HEK293 (cell line): ENCODE results near the gene FAM89B.

ENCODE experiments used
- CTCF ChIA-PET: fragments of 350-600 bp; formaldehyde crosslinking; extraction: SDS; loops from one replicate; lab custom pipeline; 2021; ENCODE audit warnings: antibody characterized with exemption; lab: Yijun Ruan, JAX
- POLR2A ChIA-PET: fragments of 300-600 bp; formaldehyde crosslinking; extraction: SDS; loops from one replicate; lab custom pipeline; 2020; ENCODE audit warnings: antibody characterized with exemption, inconsistent platforms; lab: Yijun Ruan, JAX
- H3K27ac ChIP-seq: fragments of 200-500 bp; sonication (Bioruptor generic); 2 replicates; pipeline ENCODE4 v1.5.1; 2014; ENCODE audit warnings: low read depth, low read length, control low read depth, inconsistent platforms; ENCODE audit errors: extremely low read depth
- H3K36me3 ChIP-seq, 2 experiments: fragments of 200-500 bp in 1 of 2; sonication (Bioruptor generic) in 1 of 2; 1 replicate in 1 of 2; 2 replicates in 1 of 2; pipeline ENCODE4 v1.5.1; 2014 to 2017; ENCODE audit warnings: inconsistent platforms in 2 of 2, low read length in 2 of 2; ENCODE audit not compliant: control insufficient read depth in 2 of 2, insufficient read depth in 1 of 2
- H3K4me1 ChIP-seq: fragments of 200-500 bp; sonication (Bioruptor generic); 2 replicates; pipeline ENCODE4 v1.5.1; 2014; ENCODE audit warnings: mild to moderate bottlenecking, low read length, inconsistent platforms; ENCODE audit not compliant: control insufficient read depth, insufficient read depth
- H3K4me3 ChIP-seq: 2 replicates; pipeline ENCODE4 v1.5.1; 2011; ENCODE audit warnings: low read depth, mild to moderate bottlenecking, control low read depth, low read length, moderate library complexity
- H3K9me3 ChIP-seq: fragments of 200-500 bp; sonication (Bioruptor generic); 2 replicates; pipeline ENCODE4 v1.5.1; 2014; ENCODE audit warnings: low read depth, low read length, inconsistent platforms; ENCODE audit not compliant: control insufficient read depth, insufficient read depth
- BCL11A ChIP-seq: fragments of 450-650 bp; formaldehyde crosslinking; IDR thresholded peaks from 2 replicates; pipeline ENCODE4 v1.5.1; 2016; ENCODE audit warnings: low read depth, missing biosample characterization, missing genetic modification characterization
- BCL6B ChIP-seq: fragments of 450-650 bp; formaldehyde crosslinking; IDR thresholded peaks from 2 replicates; pipeline ENCODE4 v1.5.1; 2017; ENCODE audit warnings: missing biosample characterization, missing genetic modification characterization
- GLIS2 ChIP-seq: fragments of 450-650 bp; formaldehyde crosslinking; IDR thresholded peaks from 2 replicates; pipeline ENCODE4 v1.5.1; 2016; ENCODE audit warnings: missing biosample characterization, missing genetic modification characterization
- KLF1 ChIP-seq: fragments of 450-650 bp; formaldehyde crosslinking; IDR thresholded peaks from 2 replicates; pipeline ENCODE4 v1.5.1; 2016; ENCODE audit warnings: missing biosample characterization, missing genetic modification characterization
- KLF10 ChIP-seq: fragments of 450-650 bp; IDR thresholded peaks from 2 replicates; pipeline ENCODE4 v1.5.1; 2018; ENCODE audit warnings: missing biosample characterization, mild to moderate bottlenecking, missing genetic modification characterization
- KLF8 ChIP-seq: fragments of 450-650 bp; formaldehyde crosslinking; IDR thresholded peaks from 2 replicates; pipeline ENCODE4 v1.5.1; 2016; ENCODE audit warnings: missing biosample characterization, missing genetic modification characterization
- KLF9 ChIP-seq: fragments of 450-650 bp; formaldehyde crosslinking; IDR thresholded peaks from 2 replicates; pipeline ENCODE4 v1.5.1; 2016; ENCODE audit warnings: missing biosample characterization, missing genetic modification characterization, low read depth
- MEIS1 ChIP-seq: sonication (generic); formaldehyde crosslinking; IDR thresholded peaks from 2 replicates; pipeline ENCODE4 v1.8.1; 2022; ENCODE audit warnings: missing genetic modification reagents, mild to moderate bottlenecking, borderline replicate concordance
- MZF1 ChIP-seq: fragments of 450-650 bp; formaldehyde crosslinking; IDR thresholded peaks from 2 replicates; pipeline ENCODE4 v1.5.1; 2017; ENCODE audit warnings: missing biosample characterization, missing genetic modification characterization, borderline replicate concordance
- PRDM1 ChIP-seq: fragments of 450-650 bp; formaldehyde crosslinking; IDR thresholded peaks from 2 replicates; pipeline ENCODE4; 2016; ENCODE audit warnings: missing biosample characterization, missing genetic modification characterization
- PRDM4 ChIP-seq: fragments of 450-650 bp; formaldehyde crosslinking; IDR thresholded peaks from 2 replicates; pipeline ENCODE4 v1.5.1; 2017; ENCODE audit warnings: missing biosample characterization, missing genetic modification characterization
- SALL2 ChIP-seq: fragments of 450-650 bp; formaldehyde crosslinking; IDR thresholded peaks from 2 replicates; pipeline ENCODE4 v1.5.0; 2017; ENCODE audit warnings: missing biosample characterization, mild to moderate bottlenecking, missing genetic modification characterization, borderline replicate concordance
- SP3 ChIP-seq: fragments of 450-650 bp; formaldehyde crosslinking; IDR thresholded peaks from 2 replicates; pipeline ENCODE4 v1.5.1; 2016; ENCODE audit warnings: missing biosample characterization, missing genetic modification characterization
- YY1 ChIP-seq: fragments of 450-650 bp; formaldehyde crosslinking; IDR thresholded peaks from 2 replicates; pipeline ENCODE4 v1.5.1; 2018; ENCODE audit warnings: missing biosample characterization, missing genetic modification characterization
- ZBTB26 ChIP-seq: fragments of 450-650 bp; formaldehyde crosslinking; optimal IDR thresholded peaks from 2 replicates; pipeline ENCODE3; 2016; ENCODE audit warnings: missing biosample characterization, mild to moderate bottlenecking, missing genetic modification characterization
- ZBTB44 ChIP-seq: fragments of 450-650 bp; IDR thresholded peaks from 2 replicates; pipeline ENCODE4 v1.5.1; 2018; ENCODE audit warnings: missing biosample characterization, mild to moderate bottlenecking, missing genetic modification characterization
- ZFP41 ChIP-seq: fragments of 450-650 bp; formaldehyde crosslinking; IDR thresholded peaks from 2 replicates; pipeline ENCODE4 v1.5.1; 2016; ENCODE audit warnings: missing biosample characterization, missing genetic modification characterization, borderline replicate concordance
- ZNF138 ChIP-seq: fragments of 450-650 bp; formaldehyde crosslinking; IDR thresholded peaks from 2 replicates; pipeline ENCODE4 v1.5.1; 2016; ENCODE audit warnings: missing biosample characterization, missing genetic modification characterization, borderline replicate concordance
- ZNF155 ChIP-seq: fragments of 450-650 bp; formaldehyde crosslinking; IDR thresholded peaks from 2 replicates; pipeline ENCODE4 v1.5.1; 2016; ENCODE audit warnings: missing biosample characterization, missing genetic modification characterization
- ZNF211 ChIP-seq: fragments of 450-650 bp; formaldehyde crosslinking; IDR thresholded peaks from 2 replicates; pipeline ENCODE4 v1.5.1; 2016; ENCODE audit warnings: low read depth, missing biosample characterization, missing genetic modification characterization
- ZNF391 ChIP-seq: fragments of 450-650 bp; formaldehyde crosslinking; IDR thresholded peaks from 2 replicates; pipeline ENCODE4 v1.5.1; 2016; ENCODE audit warnings: low read depth, missing biosample characterization, missing genetic modification characterization, borderline replicate concordance
- ZNF426 ChIP-seq: fragments of 450-650 bp; formaldehyde crosslinking; IDR thresholded peaks from 2 replicates; pipeline ENCODE4 v1.5.1; 2017; ENCODE audit warnings: missing biosample characterization, missing genetic modification characterization, mild to moderate bottlenecking, inconsistent platforms, moderate library complexity
- ZNF48 ChIP-seq: fragments of 450-650 bp; formaldehyde crosslinking; IDR thresholded peaks from 2 replicates; pipeline ENCODE4 v1.5.1; 2016; ENCODE audit warnings: missing biosample characterization, missing genetic modification characterization
- ZNF600 ChIP-seq: fragments of 450-650 bp; formaldehyde crosslinking; IDR thresholded peaks from 2 replicates; pipeline ENCODE4 v1.5.1; 2016; ENCODE audit warnings: missing biosample characterization, missing genetic modification characterization
- ZNF660 ChIP-seq: fragments of 450-650 bp; IDR thresholded peaks from 2 replicates; pipeline ENCODE4 v1.5.1; 2018; ENCODE audit warnings: missing biosample characterization, mild to moderate bottlenecking, missing genetic modification characterization
- ZNF677 ChIP-seq: fragments of 450-650 bp; IDR thresholded peaks from 2 replicates; pipeline ENCODE4 v1.5.0; 2018; ENCODE audit warnings: missing biosample characterization, mild to moderate bottlenecking, missing genetic modification characterization, moderate library complexity
- ZNF776 ChIP-seq: fragments of 450-650 bp; formaldehyde crosslinking; IDR thresholded peaks from 2 replicates; pipeline ENCODE4 v1.5.0; 2017; ENCODE audit warnings: missing biosample characterization, missing genetic modification characterization, borderline replicate concordance
- ZNF837 ChIP-seq: fragments of 450-650 bp; formaldehyde crosslinking; IDR thresholded peaks from 2 replicates; pipeline ENCODE4 v1.5.1; 2016; ENCODE audit warnings: missing biosample characterization, missing genetic modification characterization
- TF ChIP-seq, protein P1 (sequence below): fragments of 450-650 bp; formaldehyde crosslinking; IDR thresholded peaks from 2 replicates; pipeline ENCODE4 v1.5.1; 2017; ENCODE audit warnings: missing biosample characterization, mild to moderate bottlenecking, missing genetic modification characterization, moderate library complexity
- TF ChIP-seq, protein P2 (sequence below): fragments of 450-650 bp; formaldehyde crosslinking; IDR thresholded peaks from 2 replicates; pipeline ENCODE4 v1.5.1; 2016; ENCODE audit warnings: missing biosample characterization, missing genetic modification characterization

Gene FAM89B

DNA sequence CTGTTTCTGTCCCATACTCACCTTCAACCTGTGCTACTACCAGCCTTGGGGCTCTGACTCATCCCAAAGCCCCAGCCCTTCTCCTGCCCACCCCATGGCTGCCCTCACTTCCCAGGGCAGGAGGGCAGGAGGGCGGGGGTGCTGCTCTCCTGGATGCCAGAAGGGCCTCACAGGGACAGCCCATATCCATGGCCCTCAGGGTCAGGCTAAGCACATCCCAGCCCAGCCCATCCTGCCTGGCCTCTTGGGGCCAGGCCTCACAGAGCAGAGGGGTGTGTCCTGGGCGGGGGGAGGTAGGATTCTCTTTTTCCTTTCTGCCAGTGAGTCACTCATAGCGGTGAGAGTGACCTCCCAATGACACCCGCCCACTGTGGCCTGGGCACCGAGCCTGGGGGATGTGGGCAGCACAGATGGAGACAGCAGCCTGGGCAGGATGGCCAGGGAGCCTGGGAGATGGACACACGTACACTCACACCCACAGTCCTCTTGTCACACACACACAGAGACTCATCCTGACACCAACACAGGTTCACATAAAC, 16.6 kb upstream of the FAM89B start:
- Histone ChIP-seq H3K9me3 (no peaks in the 10 kb centered on the region), H3K36me3 (peaks cover 0 to 28% of the 10 kb centered on the region in 2 experiments; a peak in 2 of 3 replicates), H3K27ac (no peak overlapping the region), H3K4me1 (peaks cover 19% of the 10 kb centered on the region), H3K4me3 (no peak overlapping the region)
- ChIA-PET CTCF (interaction anchor here (0.6 to 1.8 kb wide), 7 partner anchors 15 to 333 kb away, joined by 3 to 8 read pairs (median 4); partner anchors contain the start of genes FAM89B and FIBP), POLR2A (no interaction called here)
- TF ChIP-seq KLF9 (tag by site-specific recombination) (peak; percentile 61), ZNF155 (tag by site-specific recombination) (no peak), KLF10 (tag by site-specific recombination) (peak; percentile 77), GLIS2 (tag by site-specific recombination) (peak; percentile 37), SALL2 (tag by site-specific recombination) (no peak), ZBTB26 (tag by site-specific recombination) (no peak), ZNF837 (no peak), ZNF391 (tag by site-specific recombination) (no peak), ZNF660 (tag by site-specific recombination) (no peak), ZNF426 (tag by site-specific recombination) (no peak), PRDM4 (tag by site-specific recombination) (no peak), ZNF48 (no peak), ZNF677 (tag by site-specific recombination) (no peak), KLF1 (tag by site-specific recombination) (peak; percentile 93), SP3 (tag by site-specific recombination) (peak; percentile 70), PRDM1 (peak; percentile 38; the same call in 1 of the 2 replicates), MEIS1 (no peak), ZNF211 (tag by site-specific recombination) (no peak), KLF8 (no peak), ZNF776 (tag by site-specific recombination) (no peak), ZNF600 (tag by site-specific recombination) (no peak), ZNF138 (no peak), ZBTB44 (tag by site-specific recombination) (no peak), YY1 (tag by site-specific recombination) (no peak), BCL6B (tag by site-specific recombination) (no peak), BCL11A (tag by site-specific recombination) (no peak), ZFP41 (tag by site-specific recombination) (no peak), MZF1 (no peak)
- TF ChIP-seq, protein P1, sequence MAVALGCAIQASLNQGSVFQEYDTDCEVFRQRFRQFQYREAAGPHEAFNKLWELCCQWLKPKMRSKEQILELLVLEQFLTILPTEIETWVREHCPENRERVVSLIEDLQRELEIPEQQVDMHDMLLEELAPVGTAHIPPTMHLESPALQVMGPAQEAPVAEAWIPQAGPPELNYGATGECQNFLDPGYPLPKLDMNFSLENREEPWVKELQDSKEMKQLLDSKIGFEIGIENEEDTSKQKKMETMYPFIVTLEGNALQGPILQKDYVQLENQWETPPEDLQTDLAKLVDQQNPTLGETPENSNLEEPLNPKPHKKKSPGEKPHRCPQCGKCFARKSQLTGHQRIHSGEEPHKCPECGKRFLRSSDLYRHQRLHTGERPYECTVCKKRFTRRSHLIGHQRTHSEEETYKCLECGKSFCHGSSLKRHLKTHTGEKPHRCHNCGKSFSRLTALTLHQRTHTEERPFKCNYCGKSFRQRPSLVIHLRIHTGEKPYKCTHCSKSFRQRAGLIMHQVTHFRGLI (tag by site-specific recombination) = no peak
- TF ChIP-seq, protein P2, sequence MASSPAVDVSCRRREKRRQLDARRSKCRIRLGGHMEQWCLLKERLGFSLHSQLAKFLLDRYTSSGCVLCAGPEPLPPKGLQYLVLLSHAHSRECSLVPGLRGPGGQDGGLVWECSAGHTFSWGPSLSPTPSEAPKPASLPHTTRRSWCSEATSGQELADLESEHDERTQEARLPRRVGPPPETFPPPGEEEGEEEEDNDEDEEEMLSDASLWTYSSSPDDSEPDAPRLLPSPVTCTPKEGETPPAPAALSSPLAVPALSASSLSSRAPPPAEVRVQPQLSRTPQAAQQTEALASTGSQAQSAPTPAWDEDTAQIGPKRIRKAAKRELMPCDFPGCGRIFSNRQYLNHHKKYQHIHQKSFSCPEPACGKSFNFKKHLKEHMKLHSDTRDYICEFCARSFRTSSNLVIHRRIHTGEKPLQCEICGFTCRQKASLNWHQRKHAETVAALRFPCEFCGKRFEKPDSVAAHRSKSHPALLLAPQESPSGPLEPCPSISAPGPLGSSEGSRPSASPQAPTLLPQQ (tag by site-specific recombination) = no peak
